Mesothelial cell of epicardium (in vitro differentiated cells): Measurements from ENCODE around the gene SH3RF3. TPM values are rescaled to one million over a fixed set of nuclear protein-coding genes. Genes with fewer than 3 reads are reported as not detected.

Source experiments
- DNase-seq, 2 experiments: peaks; one replicate each; pipeline ENCODE4 v3.0.0; 2021; ENCODE audit warnings: low spot score in 2 of 2; ENCODE audit not compliant: unreplicated experiment in 2 of 2
- H3K27ac Mint-ChIP-seq: 2 replicates; pipeline ENCODE4 v1.8.0; 2021; ENCODE audit warnings: mixed read lengths
- H3K27me3 Mint-ChIP-seq: 2 replicates; pipeline ENCODE4 v1.8.0; 2021; ENCODE audit warnings: low read depth, mixed read lengths
- H3K36me3 Mint-ChIP-seq: 2 replicates; pipeline ENCODE4 v1.8.0; 2021; ENCODE audit warnings: mixed read lengths
- H3K4me1 Mint-ChIP-seq: 2 replicates; pipeline ENCODE4 v1.8.0; 2021; ENCODE audit warnings: mixed read lengths
- H3K4me3 Mint-ChIP-seq: 2 replicates; pipeline ENCODE4 v1.8.0; 2021; ENCODE audit warnings: mild to moderate bottlenecking, moderate library complexity, mixed read lengths
- H3K9me3 Mint-ChIP-seq: 2 replicates; pipeline ENCODE4 v1.8.0; 2021; ENCODE audit warnings: mixed read lengths
- CTCF ChIP-seq: fragments of 200-600 bp; sonication (generic); IDR thresholded peaks from one replicate; pipeline ENCODE4 v1.5.0; 2021; ENCODE audit warnings: antibody characterized with exemption; ENCODE audit not compliant: unreplicated experiment
- total RNA-seq: library from RNA; stranded (reverse); gene quantifications from 3 replicates; pipeline ENCODE4 v1.2.1, GENCODE V29; 2021

The SH3RF3 gene
- total RNA-seq, 1 donor from 2014 or later = 2.7 TPM

- no peak overlapping the region for H3K4me3 Mint-ChIP-seq
- H3K27me3 Mint-ChIP-seq = peaks cover 24% of the 10 kb centered on the region
- no peak for DNase-seq
- TF ChIP-seq CTCF = no peak
- H3K36me3 Mint-ChIP-seq = no peaks in the 10 kb centered on the region
- H3K4me1 Mint-ChIP-seq = no peaks in the 10 kb centered on the region
- no peak overlapping the region for H3K27ac Mint-ChIP-seq
- peaks cover 3% of the 10 kb centered on the region for H3K9me3 Mint-ChIP-seq
Observed at GRCh38 chr2:109294523-109294922, 165.5 kb downstream of the SH3RF3 start.

GRCh38 chr2:109295070-109295780 lies 166.2 kb downstream of the SH3RF3 start:
- H3K27ac Mint-ChIP-seq = no peak overlapping the region
- no peak overlapping the region for H3K4me3 Mint-ChIP-seq
- DNase-seq = no peak
- H3K27me3 Mint-ChIP-seq = peaks cover 20% of the 10 kb centered on the region
- H3K36me3 Mint-ChIP-seq = no peaks in the 10 kb centered on the region
- peaks cover 3% of the 10 kb centered on the region for H3K9me3 Mint-ChIP-seq
- H3K4me1 Mint-ChIP-seq = no peaks in the 10 kb centered on the region
- no peak for TF ChIP-seq CTCF

- no peak for DNase-seq
- H3K4me3 Mint-ChIP-seq = no peak overlapping the region
- no peak overlapping the region for H3K27ac Mint-ChIP-seq
- peaks cover 14% of the 10 kb centered on the region for H3K27me3 Mint-ChIP-seq
- H3K4me1 Mint-ChIP-seq = no peaks in the 10 kb centered on the region
- H3K36me3 Mint-ChIP-seq = no peaks in the 10 kb centered on the region
- TF ChIP-seq CTCF = no peak
- H3K9me3 Mint-ChIP-seq = peaks cover 3% of the 10 kb centered on the region
Observed at GRCh38 chr2:109295781-109296117, 166.7 kb downstream of the SH3RF3 start.

- Mint-ChIP-seq H3K4me1 (no peaks in the 10 kb centered on the region), H3K36me3 (no peaks in the 10 kb centered on the region), H3K27me3 (peaks cover 9% of the 10 kb centered on the region), H3K4me3 (no peak overlapping the region), H3K9me3 (peaks cover 3% of the 10 kb centered on the region), H3K27ac (no peak overlapping the region)
- no peak for DNase-seq
- TF ChIP-seq CTCF = no peak
Observed at GRCh38 chr2:109297566-109298490, 168.8 kb downstream of the SH3RF3 start.

- H3K27ac Mint-ChIP-seq = no peak overlapping the region
- no peaks in the 10 kb centered on the region for H3K36me3 Mint-ChIP-seq
- DNase-seq = no peak
- no peak for TF ChIP-seq CTCF
- peaks cover 3% of the 10 kb centered on the region for H3K9me3 Mint-ChIP-seq
- H3K4me1 Mint-ChIP-seq = no peaks in the 10 kb centered on the region
- peaks cover 4% of the 10 kb centered on the region for H3K27me3 Mint-ChIP-seq
- no peak overlapping the region for H3K4me3 Mint-ChIP-seq
Observed at GRCh38 chr2:109298851-109299250, 169.8 kb downstream of the SH3RF3 start.
